Measurements from ENCODE around the gene SKP1. TPM values are rescaled to one million over a fixed set of nuclear protein-coding genes. Genes with fewer than 3 reads are reported as not detected.
A peak's percentile ranks its signal among the peaks of the same experiment; 100 is the strongest.

SKP1 gene
- polyA plus RNA-seq, 5 donors, result 538 to 706 (median 552) TPM

DNA sequence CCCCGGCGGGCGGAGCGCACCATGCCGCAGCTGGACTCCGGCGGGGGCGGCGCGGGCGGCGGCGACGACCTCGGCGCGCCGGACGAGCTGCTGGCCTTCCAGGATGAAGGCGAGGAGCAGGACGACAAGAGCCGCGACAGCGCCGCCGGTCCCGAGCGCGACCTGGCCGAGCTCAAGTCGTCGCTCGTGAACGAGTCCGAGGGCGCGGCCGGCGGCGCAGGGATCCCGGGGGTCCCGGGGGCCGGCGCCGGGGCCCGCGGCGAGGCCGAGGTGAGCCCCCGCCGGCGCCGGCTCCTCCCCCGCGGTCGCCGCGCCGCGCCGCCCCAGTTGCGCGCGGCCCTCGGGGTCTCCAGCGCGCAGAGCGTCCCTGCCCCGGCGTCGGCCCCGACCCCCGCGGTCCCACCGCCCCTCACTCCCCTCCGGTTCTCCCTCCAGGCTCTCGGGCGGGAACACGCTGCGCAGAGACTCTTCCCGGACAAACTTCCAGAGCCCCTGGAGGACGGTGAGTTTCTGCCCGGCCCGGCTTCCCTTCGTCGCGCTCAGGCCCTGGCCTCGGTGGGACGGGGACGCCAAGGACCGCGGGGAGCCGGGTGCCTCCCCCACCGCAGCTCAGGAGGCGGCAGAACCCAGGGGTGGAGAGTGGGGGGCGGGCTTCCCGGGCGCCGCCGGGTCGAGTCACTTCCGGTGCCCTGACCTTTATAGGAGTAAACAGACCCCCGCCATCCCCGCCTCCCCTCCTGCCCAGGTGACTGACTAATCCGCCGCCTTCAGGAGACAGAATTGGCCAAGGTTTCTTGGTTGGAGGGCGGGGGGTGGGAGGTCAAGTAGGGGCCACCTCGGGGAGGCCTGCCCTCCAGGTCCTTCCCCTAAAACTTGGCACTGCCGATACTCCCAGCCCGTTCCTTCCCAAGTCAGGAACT is 61.6 kb downstream of the SKP1 start:
- DNase-seq, result no peak

DNA sequence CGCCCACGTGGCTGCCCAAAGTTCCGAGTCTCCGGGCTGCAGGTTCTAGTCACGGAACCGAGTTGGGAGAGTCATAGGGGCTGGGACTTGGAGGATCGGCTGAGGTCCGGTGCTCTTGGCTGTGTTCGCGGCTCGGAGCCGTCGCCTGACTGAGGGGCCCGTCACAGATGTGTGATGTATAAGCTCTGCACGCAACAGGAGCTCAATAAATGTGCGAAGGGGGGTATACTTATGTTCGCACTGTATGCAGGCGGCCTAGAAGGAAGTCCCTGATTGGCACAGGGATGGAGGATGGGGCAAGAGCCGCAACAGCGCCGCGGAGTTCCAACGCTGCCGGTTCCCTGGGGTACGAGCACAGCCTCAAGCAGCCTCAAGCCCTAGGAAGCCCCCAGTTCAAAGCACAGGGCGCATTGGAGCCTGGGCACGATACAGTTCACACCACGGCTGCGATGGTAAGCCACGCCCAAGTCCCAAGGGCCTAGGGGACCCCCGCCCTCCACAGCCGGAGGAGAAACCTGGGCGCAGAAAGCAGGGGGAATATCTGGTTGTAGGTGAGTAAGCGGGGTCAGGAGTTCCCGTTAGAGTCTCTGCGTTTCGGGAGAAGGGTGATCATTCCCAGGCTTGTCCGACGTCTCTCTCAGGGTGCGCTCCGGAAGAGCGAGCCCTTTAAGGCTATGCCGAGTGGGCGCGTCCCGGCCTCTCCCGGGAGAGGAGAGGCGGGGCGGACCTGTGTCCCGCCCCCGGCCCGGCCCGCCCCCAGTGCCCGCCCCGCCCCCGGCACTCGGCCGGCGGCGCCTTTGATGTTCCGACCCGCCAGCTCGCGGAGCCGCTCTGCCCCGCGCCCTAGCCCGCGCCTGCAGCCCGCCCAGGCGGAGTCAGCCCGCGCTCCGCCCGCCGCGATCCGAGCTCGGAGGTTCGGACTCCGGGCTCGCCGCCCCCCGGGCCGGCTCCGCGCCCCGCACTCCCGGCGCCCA is 62.6 kb downstream of the SKP1 start, which contains the start of gene TCF7:
TCF7 (plus strand) TSS at position 780 of the 974 bp plus-strand sequence. CDS start 226 bp downstream, outside the sequence.
- peak; percentile 73 to 74 for DNase-seq

DNA sequence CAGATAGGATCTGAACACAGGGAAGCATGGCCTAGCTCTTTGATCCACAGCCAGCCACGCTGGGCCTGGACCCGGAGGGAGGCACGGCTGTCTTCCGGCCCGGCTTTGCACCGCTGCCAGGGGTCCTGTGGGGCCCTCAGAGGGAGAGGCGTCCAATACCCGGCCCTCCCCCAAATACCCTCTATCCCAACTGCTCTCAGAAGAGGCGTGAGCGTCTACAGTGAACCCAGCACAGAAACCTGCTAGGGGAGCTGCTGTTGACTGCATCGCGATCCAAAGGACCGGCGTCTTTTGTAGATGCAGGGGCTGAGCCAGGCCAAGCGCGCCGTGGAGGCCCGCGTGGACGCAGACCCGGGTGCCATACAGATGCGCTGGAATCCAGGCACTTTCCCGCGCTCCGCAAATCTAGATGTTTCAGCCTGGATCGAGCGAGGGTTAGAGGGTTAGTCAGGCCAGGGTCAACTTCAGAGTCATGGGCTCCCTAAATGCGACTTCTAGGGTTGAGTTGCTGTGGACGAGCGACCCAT is 63.3 kb downstream of the SKP1 start:
- DNase-seq, result no peak

DNA sequence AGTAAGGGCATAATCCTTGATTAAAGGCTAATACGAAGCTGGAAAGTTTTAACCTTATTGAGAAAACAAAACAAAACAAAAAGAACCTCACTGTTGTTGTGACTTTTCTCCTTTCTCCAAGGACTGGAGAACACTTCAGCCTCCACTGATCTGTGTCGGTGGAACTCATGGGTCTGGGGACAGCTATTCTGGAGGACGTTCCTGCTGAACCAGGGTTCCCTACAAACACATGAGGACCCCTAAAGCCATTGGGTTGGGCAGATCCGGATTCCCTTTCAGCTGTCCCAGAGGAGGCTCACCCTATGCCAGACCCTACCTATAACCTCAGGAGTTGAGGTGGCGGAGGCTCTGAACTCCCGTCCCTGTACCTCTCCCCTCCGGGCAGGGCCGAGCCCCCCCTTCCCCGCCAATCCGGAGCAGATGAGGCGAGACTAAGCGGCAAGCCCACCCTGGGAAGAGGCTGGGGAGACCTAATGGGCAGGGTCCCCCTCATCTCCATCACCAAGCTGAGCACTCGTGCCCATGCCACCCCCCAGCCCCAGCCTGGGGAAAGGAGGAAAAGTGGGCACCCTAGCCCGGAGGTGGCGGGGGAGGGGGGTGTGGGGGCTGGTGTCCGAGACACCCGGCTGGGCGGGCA is 63.9 kb downstream of the SKP1 start:
- no peak for DNase-seq

DNA sequence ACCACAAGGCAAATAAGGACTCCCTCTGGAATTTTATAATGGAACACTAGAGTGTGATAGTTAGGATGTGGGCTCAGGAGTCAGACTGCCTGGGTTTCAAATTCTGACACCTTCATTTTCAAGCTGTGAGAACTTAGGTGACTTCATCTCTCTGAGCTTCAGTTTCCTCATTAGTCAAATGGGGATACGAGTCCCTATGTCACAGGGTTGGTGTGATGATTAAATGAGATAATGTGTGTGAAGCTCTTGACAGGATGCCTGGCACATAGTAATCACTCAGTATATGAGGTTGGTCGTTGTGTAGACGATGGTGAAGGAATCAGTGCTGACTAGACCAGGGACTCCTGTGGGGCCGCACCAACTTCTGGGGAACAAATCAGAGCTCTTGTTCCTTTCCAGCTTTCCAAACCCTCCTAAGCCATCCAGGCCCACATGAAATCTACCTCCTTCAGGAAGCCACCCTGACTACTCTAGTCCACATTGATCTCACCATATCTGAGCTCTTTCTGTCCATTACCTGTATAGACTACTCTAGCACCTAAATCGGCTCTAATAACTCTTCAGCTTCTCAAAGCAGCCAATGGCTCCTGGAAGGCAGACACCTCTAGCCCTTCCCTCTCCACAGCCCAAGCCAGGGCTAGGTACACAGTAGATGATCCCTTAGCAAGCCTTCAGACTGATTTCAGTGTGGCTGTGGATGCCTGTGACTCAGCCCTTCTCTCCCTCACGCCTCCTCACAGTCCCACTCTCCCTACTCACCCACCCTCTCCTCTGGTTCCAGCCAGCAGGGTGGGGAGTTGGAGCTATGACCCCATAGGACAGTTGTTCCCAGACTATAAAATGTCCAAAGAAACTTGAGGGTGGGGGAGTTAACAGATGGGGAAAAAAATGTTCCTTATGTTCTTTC is 64.8 kb downstream of the SKP1 start:
- no peak for DNase-seq

DNA sequence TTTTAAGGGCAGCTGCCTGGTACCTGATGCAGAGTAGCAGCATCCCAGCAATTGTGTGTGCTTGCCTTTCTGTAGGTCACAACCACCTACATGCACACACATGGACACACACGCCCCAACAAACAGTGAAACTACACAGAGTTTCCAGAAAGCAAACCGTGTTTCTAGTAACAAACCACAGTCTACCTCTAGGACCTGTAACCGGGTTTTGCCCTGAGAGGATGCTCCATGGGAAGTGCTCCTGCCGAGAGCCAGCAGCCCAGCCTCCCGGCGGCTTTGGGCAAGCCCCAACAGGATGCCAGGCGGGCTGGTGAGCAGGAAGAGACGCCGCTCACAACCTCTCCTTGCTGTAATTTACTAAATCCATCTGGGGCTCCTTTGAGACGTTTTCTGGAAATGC is 66.4 kb downstream of the SKP1 start:
- no peak for DNase-seq

DNA sequence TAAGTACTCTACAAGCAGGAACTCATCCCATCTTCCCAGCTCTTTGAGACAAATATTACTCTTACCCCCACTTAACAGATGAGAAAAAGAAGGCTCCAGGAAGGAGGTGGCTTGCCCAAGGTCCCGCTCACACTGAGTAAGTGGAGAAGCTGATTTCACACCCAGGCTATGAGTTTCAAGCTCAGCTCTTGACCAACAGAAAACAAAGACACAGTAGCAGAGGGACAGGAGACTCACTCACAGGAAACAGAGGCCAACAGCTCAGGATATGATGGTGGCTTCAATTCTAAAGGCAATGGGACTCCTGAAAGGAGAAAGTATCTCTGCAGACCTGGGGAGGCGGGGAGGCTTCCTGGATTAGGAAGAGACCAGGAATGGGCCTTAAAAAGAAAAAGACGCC is 69.0 kb downstream of the SKP1 start:
- no peak for DNase-seq

DNA sequence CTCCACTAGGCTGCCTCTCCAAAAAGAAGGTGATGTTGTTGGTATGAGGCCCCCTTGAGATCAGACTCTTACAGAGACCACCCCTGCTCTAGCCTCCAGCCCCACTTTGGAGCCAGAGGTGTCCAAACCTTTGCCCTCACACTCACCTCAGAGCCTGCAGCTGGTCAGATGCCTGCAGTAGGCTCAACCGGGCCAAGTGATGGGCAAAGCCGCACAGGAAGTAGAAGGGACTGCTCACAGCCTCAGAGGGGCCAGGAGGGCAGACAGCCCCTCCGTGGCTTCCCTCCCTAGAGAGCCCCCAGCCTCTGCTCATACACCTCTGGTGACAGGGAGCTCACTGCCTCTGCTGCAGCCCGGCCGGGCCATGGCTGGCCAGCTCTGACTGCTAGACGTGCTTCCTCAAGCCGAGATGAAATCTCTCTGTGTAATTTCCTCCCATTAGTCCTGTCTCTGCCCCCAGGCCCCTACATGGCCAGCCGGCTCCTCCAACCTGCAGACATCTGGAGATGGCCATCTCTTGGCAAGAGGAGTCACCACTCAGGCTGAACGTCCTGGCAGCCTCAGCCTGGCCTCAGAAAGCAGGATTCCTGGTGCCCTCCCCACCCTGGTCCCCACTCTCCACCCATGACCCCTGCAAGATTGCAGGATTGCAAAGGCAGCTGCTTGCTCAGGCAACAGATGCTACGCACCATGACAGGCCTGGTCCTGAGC is 69.6 kb downstream of the SKP1 start:
- DNase-seq, result no peak

DNA sequence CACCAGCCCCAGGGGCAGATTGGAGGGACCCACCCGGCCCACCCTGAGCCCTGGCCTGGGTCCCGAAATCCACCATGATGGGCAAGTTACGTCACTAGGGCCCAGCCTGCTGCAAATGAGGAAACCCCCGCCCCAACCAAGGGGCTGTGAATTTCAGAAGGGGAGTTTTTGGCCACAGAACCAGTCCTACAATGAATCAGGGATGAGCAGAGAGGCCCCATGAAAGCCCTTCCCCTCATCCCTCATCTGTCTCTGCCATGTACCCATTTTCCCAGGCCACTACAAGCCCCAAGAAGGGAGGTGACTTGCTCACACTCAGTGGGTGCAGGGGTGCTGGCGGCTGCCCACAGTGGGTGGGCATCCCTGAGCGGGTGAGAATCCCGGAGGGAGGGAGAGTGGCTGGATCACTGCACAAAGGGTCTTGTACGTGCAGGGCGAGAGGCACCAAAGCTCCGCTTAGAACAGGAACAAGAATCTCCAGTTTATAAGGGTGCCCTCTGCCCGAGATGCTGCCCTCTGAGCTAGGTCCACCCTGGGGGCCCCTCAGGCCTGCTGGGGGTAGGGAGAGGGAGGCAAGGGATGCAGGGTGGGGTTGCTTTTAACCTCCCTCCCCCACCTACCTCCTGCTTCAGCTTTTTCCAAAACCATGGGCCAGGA is 72.6 kb downstream of the SKP1 start:
- DNase-seq, result no peak

DNA sequence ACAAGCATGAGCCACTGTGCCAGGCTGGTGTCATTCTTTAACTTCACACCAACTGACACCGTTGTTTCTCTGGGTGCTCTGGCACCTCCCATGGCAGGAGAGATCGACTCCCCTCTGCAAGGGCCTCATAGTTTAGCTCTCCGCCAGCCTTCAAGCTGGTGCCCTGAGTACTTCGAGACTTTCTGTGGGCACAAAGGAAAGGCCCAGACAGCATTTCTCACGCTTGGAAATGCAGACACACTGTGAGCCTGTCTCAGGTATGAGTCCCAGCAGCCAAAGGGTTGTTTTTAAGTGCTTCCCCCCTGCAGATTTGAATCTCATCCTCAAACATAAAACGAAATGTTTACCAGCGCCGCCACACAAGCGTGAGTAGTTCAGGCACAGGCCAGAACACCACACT is 73.4 kb downstream of the SKP1 start:
- no peak for DNase-seq

DNA sequence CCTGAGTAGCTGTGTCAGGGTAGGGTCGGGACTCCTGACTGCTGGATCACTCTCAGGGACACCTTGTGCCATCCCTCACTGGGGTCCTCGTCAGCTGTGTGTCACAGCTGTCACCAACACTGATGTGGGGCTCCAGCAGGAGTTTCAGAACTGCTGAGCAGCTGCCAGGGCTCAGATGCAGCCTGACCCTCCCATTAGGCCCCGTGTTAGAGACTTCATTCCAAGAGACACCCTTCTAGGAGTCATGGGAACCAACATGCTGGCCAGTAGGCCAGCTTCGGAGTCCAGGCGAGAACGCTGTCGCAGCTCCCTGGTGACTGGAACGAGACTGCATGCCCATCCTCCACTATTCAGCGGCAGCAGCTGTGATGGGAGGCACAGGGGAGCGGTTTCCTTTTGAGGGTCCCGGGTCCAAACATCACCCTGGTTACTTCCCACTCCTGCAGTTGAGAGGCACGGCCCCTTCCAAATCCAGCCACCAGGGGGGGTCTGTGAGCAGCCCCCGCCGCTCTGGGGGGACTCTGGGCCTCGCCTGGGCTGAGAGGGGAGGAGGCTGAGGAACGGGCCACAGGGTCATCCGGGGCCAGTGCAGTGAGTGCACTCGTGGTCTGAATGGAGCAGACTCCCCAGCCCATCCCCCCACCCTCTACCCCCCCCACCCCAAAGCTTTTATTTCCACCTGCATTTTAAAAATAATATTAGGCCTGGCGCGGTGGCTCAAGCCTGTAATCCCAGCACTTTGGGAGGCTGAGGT is 74.9 kb downstream of the SKP1 start:
- no peak for DNase-seq

DNA sequence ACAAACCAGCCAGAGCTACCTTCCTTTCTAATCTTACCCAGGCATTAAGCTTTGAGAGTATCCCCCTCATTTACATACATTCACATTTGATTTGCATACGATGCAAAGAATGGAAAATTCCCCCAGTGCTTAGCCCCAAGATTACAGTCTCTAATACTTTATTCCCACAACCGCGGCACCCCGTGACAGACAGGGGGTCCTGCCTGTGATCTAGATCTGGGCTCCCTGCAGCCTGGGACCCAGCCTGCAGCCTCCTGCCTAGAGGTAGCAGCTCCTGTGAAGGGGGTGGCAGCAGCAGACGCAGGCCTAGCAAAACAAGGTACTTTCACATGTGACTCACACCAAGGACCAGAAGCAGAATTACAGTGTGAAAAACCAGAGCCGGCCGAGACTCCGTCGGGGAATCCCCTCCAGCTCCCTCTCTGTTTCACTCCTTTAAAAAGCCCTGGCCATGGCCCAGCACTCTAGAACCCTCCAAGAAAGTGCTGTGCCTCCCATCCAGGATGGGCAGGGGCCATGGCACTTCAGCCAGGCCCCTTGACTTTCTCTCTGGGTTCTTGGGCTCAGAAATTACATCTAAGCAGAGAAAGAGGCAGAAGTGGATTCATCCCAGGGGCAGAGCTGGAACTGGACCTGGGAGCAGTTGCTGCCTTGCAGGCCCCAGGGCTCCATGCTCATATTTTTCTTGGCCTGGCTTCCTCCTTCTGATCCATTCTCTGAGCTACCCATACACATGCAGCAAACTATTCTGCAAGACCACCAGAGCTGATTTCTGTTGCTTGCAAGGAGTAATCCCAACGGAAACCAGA is 76.3 kb downstream of the SKP1 start:
- no peak for DNase-seq

DNA sequence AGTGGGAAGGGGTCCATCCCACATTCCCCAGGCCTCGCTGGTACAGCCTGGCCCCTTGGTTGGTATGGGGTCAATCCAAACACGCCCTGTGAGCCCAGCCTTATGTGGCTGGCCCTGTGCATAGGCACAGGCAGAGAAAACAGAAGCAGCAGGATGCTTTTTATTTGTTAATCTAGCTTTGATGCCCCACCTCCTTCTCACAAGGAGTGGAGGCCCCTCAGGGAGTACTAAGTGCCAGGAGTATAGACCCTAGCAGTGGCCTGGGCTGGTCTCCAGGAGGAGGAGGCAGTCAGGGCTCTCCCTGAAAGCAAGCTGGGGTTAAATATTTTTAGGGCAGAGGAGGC is 76.8 kb downstream of the SKP1 start:
- no peak for DNase-seq

DNA sequence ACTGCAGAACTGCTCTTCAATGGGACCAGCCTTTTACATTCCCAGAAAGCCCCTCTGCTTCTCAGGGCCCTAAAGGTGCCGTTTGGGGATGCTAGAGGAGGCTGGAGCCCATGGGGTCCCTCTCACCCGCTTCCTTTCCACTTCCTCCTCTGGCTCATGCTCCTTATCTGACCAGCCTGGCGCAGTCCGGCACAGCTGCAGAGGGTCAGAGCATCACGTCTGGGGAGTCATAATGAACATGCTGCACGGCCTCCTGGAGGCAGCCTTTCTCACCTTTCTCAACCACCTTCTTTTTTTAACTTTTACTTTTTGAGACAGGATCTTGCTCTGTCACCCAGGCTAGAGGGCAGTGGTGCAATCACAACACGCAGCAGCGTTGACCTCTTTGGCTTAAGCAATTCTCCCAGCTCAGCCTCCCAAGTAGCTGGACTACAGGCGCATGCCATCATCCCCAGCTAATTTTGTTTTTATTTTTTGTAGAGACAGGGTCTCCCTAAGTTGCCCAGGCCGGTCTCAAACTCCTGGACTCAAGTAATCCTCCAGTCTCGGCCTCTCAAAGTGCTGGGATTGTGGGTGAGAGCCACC is 77.4 kb downstream of the SKP1 start:
- no peak for DNase-seq
